IMR-90 (cell line): ENCODE data around the gene SP140L.

Experiments
- BHLHE40 ChIP-seq: fragments of 150-350 bp; IDR thresholded peaks from 2 replicates; pipeline ENCODE4 v1.6.1; 2016; ENCODE audit warnings: mild to moderate bottlenecking, low read depth, low read length
- CEBPB ChIP-seq: IDR thresholded peaks from 2 replicates; pipeline ENCODE4 v1.6.1; 2012; ENCODE audit warnings: low read depth, low read length, improper control_type of control experiment
- CHD1 ChIP-seq: IDR thresholded peaks from 2 replicates; pipeline ENCODE4 v1.6.1; 2012; ENCODE audit warnings: low read depth, low read length, improper control_type of control experiment
- CTCF ChIP-seq: conservative IDR thresholded peaks from 2 replicates; pipeline ENCODE4 v1.5.1; 2012; ENCODE audit warnings: mild to moderate bottlenecking, low read depth, low read length, improper control_type of control experiment
- ELK1 ChIP-seq: fragments of 150-350 bp; IDR thresholded peaks from 2 replicates; pipeline ENCODE4 v1.6.1; 2016; ENCODE audit warnings: low read depth, mild to moderate bottlenecking, low read length, moderate library complexity, borderline replicate concordance
- FOS ChIP-seq: fragments of 150-350 bp; IDR thresholded peaks from 2 replicates; pipeline ENCODE4 v1.6.1; 2016; ENCODE audit warnings: low read depth, low read length
- MAFK ChIP-seq: IDR thresholded peaks from 2 replicates; pipeline ENCODE4 v1.6.1; 2012; ENCODE audit warnings: low read depth, low read length, improper control_type of control experiment
- MAZ ChIP-seq: IDR thresholded peaks from 2 replicates; pipeline ENCODE4 v1.6.1; 2012; ENCODE audit warnings: low read depth, mild to moderate bottlenecking, low read length, improper control_type of control experiment, moderate library complexity, borderline replicate concordance
- MXI1 ChIP-seq: IDR thresholded peaks from 2 replicates; pipeline ENCODE4 v1.6.1; 2012; ENCODE audit warnings: low read depth, mild to moderate bottlenecking, low read length, moderate library complexity, borderline replicate concordance
- POLR2A ChIP-seq: IDR thresholded peaks from 2 replicates; pipeline ENCODE4 v1.6.1; 2012; ENCODE audit warnings: mild to moderate bottlenecking, low read depth, low read length
- RAD21 ChIP-seq: IDR thresholded peaks from 2 replicates; pipeline ENCODE4 v1.6.1; 2012; ENCODE audit warnings: low read length, improper control_type of control experiment
- RCOR1 ChIP-seq: IDR thresholded peaks from 2 replicates; pipeline ENCODE4 v1.6.1; 2012; ENCODE audit warnings: mild to moderate bottlenecking, low read length, improper control_type of control experiment; ENCODE audit not compliant: insufficient replicate concordance
- RFX5 ChIP-seq: IDR thresholded peaks from 2 replicates; pipeline ENCODE4 v1.8.0; 2012; ENCODE audit warnings: low read depth, mild to moderate bottlenecking, low read length, moderate library complexity
- TF ChIP-seq, protein P1 (sequence below): fragments of 150-350 bp; IDR thresholded peaks from 2 replicates; pipeline ENCODE4 v1.6.1; 2017; ENCODE audit warnings: mild to moderate bottlenecking, antibody characterized with exemption, low read length, low read depth

GRCh38 chr2:230447036-230447435 lies 120.0 kb downstream of the SP140L start:
- TF ChIP-seq CTCF = no peak
- TF ChIP-seq RFX5 = no peak
- no peak for TF ChIP-seq POLR2A
- TF ChIP-seq MAZ = no peak
- TF ChIP-seq CEBPB = no peak
- no peak for TF ChIP-seq RAD21
- no peak for TF ChIP-seq FOS
- TF ChIP-seq BHLHE40 = no peak
- no peak for TF ChIP-seq ELK1
- no peak for TF ChIP-seq MXI1
- TF ChIP-seq, protein P1, sequence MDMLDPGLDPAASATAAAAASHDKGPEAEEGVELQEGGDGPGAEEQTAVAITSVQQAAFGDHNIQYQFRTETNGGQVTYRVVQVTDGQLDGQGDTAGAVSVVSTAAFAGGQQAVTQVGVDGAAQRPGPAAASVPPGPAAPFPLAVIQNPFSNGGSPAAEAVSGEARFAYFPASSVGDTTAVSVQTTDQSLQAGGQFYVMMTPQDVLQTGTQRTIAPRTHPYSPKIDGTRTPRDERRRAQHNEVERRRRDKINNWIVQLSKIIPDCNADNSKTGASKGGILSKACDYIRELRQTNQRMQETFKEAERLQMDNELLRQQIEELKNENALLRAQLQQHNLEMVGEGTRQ = no peak
- no peak for TF ChIP-seq RCOR1
- TF ChIP-seq MAFK = no peak
- no peak for TF ChIP-seq CHD1
